Mononuclear cell (primary cell): ENCODE data around the gene LSM12. TPM values are rescaled to one million over a fixed set of nuclear protein-coding genes. Genes with fewer than 3 reads are reported as not detected.
"Not testable (repeated sequence)": the region's sequence is repeated elsewhere in the genome, so short reads cannot be mapped to it uniquely, and the experiment has no call there.

Experiments used
- H3K27me3 ChIP-seq: 2 replicates; pipeline ENCODE4 v1.6.0; 2011; ENCODE audit warnings: low read length, control low read depth; ENCODE audit not compliant: insufficient read depth
- H3K4me1 ChIP-seq: 2 replicates; pipeline ENCODE4 v1.5.1; 2011; ENCODE audit warnings: mild to moderate bottlenecking, low read length, control low read depth; ENCODE audit not compliant: insufficient read depth
- H3K4me3 ChIP-seq: 2 replicates; pipeline ENCODE4 v1.5.1; 2011; ENCODE audit warnings: mild to moderate bottlenecking, low read length, moderate library complexity
- H3K9me3 ChIP-seq: 2 replicates; pipeline ENCODE4 v1.5.1; 2011; ENCODE audit warnings: low read depth, mild to moderate bottlenecking, control low read depth, low read length
- total RNA-seq: library from RNA; depleted of rRNA; stranded (reverse); fragments of >200 nt; gene quantifications from one replicate; pipeline ENCODE4 v1.2.3, GENCODE V29; 2012

Gene LSM12
- total RNA-seq, 1 donor = 44.4 TPM

DNA sequence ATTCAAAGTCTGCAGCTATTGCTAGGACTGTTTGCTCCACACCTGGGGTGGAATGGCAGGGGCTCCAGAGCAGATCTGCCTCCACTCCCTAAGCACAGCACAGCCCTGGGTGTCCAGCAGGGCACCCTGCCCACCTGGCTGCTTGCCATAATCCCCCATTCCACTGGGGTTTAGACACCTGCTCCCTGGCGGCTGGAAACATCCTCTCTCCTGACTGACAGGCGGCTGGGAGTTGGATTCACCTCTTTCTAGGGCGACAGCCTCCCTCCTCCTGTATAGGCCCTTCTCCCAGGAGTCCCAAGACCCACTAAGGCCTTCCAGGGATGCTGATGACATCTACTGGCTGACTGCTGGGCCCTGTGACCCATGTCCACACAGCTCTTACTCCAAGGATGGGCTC is 39.0 kb upstream of the LSM12 start:
- H3K9me3 ChIP-seq = no peaks in the 10 kb centered on the region
- no peak overlapping the region for H3K4me3 ChIP-seq
- H3K4me1 ChIP-seq = peaks cover 12% of the 10 kb centered on the region
- no peaks in the 10 kb centered on the region for H3K27me3 ChIP-seq

DNA sequence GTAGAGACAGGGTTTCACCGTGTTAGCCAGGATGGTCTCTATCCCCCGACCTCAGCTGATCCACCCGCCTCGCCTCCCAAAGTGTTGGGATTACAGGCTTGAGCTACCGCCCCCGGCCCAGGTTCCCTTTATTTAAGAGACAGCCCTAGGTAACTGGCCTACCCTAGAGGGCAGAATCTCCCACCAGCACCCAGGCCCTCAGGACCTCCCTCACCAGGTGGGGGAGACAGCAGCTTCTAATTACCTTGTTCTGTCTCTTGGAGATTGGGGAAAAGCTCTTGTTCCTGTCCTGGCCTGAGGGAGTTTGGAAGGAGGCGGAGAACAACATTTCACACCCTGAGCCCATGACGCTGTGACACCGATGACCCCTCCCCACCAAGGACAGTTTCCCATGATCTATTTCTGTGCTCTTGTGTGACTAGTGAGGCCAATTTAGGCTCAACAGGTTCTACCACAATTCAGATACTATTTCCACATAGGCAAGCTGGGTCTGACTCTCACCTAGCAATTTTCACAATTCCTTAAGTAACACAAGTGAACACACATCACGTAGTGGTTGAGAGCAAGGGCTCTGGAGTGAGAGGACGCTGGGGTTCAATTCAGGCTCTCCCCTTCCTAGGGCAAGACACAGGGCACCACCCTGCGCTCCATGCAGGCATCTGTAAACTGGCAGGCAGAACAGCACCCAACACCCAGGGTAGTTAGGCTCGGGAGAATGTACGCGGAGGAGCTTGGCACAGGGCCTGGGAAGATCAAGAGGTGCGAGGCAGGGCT is 36.6 kb upstream of the LSM12 start:
- H3K9me3 ChIP-seq = no peaks in the 10 kb centered on the region
- H3K4me3 ChIP-seq = no peak overlapping the region
- H3K27me3 ChIP-seq = no peaks in the 10 kb centered on the region
- H3K4me1 ChIP-seq = peaks cover 12% of the 10 kb centered on the region

DNA sequence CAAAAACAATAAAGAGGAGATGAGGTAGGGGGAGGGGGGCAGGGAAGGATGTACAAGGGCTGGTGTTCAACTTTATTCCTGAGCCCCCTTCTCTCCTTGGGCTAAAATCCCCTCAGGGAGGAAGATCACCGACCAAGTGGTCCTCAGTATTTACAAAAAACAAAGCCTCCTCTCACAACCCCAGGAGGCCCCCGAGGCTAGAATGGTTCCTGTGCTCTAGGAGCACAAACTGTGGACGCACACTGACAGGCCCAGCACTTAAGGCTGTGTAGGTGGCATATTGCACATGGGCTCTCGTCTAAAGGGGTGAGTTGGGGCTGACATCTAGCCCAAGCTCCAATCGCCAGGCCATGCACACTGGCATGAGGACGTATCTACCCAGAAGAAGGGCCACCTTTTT is 35.4 kb upstream of the LSM12 start:
- H3K4me1 ChIP-seq = peaks cover 14% of the 10 kb centered on the region
- H3K4me3 ChIP-seq, H3K27me3 ChIP-seq, H3K9me3 ChIP-seq: not testable (repeated sequence)

GRCh38 chr17:44097110-44097958 is 30.9 kb upstream of the LSM12 start:
- peaks cover 35% of the 10 kb centered on the region for H3K4me1 ChIP-seq
- no peak overlapping the region for H3K4me3 ChIP-seq
- H3K9me3 ChIP-seq = no peaks in the 10 kb centered on the region
- no peaks in the 10 kb centered on the region for H3K27me3 ChIP-seq

DNA sequence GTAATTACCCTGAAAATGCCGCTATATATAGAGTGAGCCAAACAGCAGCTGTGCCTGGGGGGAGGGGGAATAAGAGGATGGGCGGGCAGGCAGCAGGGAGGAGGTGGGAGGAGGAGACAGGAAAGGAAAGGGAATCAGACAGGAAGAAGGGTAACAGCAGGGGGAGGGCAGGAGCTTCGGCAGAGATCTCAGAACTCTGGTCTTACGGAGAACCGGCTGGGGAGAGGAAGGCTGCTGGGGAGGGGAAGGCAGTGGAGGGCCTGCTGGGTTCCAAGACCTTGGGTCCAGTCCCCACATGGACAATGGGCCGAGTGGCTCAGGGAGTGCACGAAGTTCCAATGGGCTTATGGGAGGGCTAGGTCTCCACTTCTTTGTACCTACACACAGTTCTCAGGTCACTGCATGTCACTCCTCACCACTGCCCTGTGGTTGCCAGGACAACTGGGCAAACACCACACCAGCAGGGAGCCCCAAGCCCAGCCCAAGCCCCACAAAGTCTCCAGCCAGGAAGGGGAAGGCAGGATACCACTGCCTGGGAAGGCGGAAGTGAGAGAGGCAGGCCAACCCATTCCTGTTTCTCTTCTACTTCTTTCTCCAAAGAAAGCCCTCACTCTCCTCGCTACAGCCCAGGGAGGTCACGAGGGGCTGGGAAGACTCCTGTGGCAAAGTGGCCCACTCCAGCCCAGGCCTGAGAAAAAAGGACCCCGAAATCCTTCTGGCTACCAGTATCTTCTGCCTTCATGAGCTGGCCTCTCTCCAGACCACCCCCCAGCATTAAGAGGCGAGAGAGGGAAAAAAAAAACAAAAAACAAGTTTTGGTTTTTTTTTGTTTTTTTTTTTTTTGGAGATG is 29.4 kb upstream of the LSM12 start:
- Histone ChIP-seq H3K27me3 (no peaks in the 10 kb centered on the region), H3K4me1 (peaks cover 35% of the 10 kb centered on the region), H3K9me3 (no peaks in the 10 kb centered on the region), H3K4me3 (no peak overlapping the region)

DNA sequence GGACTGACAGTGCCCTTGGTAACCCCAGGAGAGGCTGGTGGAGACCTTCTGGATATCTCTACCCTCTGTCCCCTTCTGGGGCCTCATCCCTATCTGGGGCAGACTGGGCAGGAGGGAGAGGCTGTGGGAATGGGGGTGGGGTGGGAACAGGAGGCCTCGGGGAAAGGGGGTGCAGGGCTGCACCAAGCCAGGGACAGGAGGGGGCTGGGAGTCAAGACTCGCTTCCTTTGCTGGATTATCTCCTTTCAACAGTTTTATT is 28.8 kb upstream of the LSM12 start:
- Histone ChIP-seq H3K9me3 (no peaks in the 10 kb centered on the region), H3K27me3 (no peaks in the 10 kb centered on the region), H3K4me3 (no peak overlapping the region), H3K4me1 (peaks cover 35% of the 10 kb centered on the region)

- H3K4me1 ChIP-seq = peaks cover 35% of the 10 kb centered on the region
- H3K4me3 ChIP-seq = no peak overlapping the region
- no peaks in the 10 kb centered on the region for H3K9me3 ChIP-seq
- no peaks in the 10 kb centered on the region for H3K27me3 ChIP-seq
These were observed 28.4 kb upstream of the LSM12 start for GRCh38 chr17:44094701-44095387.

DNA sequence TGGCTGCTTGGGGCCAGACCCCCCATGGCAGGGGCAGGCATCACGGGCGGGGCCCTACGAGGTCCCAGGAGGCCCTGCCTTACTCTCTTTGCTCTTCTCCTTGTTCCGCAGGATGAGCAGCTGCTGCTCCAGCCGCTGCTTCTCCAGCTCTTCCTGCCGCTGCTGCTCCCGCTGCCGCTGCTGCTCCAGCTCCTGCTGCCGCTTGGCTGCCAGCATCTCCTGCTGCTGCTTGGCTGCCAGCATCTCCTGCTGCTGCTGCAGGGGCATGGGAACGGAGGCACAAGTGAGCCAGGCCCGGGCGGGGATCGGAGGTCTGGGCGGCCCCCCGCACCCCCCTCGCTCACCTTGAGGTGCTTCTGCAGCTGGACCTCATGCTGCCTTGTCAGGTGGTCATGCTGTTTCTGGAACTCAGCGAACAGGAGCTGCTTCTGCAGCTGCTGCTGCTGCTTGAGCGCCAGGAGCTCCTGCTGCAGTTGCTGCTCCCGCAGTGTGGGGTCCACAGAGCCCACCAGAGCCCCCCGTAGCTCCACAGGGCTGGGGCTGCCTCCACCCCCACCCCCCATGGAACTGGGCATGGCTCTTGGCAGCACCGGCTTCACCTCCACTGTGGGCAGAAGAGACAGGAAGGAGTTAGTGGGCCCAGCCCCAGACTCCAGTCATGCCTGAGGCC is 26.9 kb upstream of the LSM12 start:
- Histone ChIP-seq H3K4me3 (no peak overlapping the region), H3K27me3 (no peaks in the 10 kb centered on the region), H3K4me1 (peaks cover 26% of the 10 kb centered on the region), H3K9me3 (no peaks in the 10 kb centered on the region)

GRCh38 chr17:44092051-44092450 is 25.6 kb upstream of the LSM12 start:
- Histone ChIP-seq H3K27me3 (no peaks in the 10 kb centered on the region), H3K9me3 (no peaks in the 10 kb centered on the region), H3K4me1 (peaks cover 21% of the 10 kb centered on the region), H3K4me3 (no peak overlapping the region)

DNA sequence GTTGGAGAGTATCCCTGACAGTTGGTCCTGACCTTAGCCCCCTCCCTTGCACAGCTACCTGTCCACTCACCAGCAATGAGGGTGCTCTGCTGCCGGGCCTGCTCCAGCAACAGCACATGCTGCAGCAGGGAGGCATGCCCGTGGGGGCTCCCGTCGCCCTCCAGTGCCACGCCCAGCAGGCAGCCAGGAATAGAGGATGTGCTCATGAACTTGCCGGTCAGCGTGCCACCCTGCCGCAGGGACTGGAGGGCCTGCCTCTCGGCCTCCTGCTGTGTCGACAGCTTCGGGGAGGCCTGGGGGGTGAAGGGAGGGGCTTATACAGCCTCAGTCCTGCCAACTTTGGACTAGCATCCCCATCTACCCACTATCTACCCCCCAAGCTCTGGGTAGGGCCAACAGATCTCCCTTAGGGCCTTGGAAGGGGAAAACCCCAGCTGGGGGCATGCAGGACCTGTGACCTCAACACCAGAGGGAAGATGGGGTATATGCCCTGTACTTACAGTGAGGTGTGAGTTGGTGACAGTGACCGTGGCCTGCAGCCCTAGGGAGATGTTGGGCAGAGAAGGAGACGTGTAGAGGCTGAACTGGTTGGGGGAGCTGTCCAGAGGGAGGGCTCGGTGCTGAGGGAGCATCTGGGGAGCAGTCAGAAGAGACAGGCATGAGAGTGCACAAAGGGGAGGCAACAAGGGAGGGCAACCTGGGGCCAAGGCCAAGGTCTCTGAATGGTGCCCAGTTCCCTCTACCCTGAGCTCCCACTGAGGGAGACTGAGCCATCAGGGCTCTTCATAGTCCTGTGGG is 24.9 kb upstream of the LSM12 start:
- Histone ChIP-seq H3K4me1 (peaks cover 16% of the 10 kb centered on the region), H3K9me3 (no peaks in the 10 kb centered on the region), H3K4me3 (no peak overlapping the region), H3K27me3 (no peaks in the 10 kb centered on the region)

DNA sequence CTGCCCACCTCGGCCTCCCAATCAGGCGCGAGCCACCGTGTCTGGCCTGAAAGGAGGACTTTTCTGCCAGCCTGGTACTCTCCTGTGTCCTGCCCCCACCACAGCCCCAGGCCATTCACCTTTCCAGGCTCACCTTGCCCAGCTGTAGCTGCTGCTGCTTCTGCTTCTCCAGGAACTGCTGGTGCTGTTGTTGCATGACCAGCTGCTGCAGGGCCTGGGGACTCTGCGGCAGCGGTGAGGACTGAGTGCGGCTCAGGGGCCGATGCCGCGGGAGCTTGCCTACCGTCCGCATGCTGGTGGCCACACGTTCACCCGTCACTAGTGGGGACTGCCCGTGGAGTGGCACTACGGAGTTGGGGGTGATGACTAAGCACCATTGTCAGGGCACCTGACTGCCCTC is 21.8 kb upstream of the LSM12 start:
- no peak overlapping the region for H3K4me3 ChIP-seq
- H3K9me3 ChIP-seq = no peaks in the 10 kb centered on the region
- H3K4me1 ChIP-seq = no peaks in the 10 kb centered on the region
- no peaks in the 10 kb centered on the region for H3K27me3 ChIP-seq

GRCh38 chr17:44087319-44087718 is 20.8 kb upstream of the LSM12 start:
- H3K27me3 ChIP-seq = no peaks in the 10 kb centered on the region
- H3K4me1 ChIP-seq = no peaks in the 10 kb centered on the region
- H3K4me3 ChIP-seq = no peak overlapping the region

GRCh38 chr17:44086364-44087311 is 20.2 kb upstream of the LSM12 start:
- Histone ChIP-seq H3K4me1 (no peaks in the 10 kb centered on the region), H3K9me3 (no peaks in the 10 kb centered on the region), H3K4me3 (no peak overlapping the region), H3K27me3 (no peaks in the 10 kb centered on the region)

More at GRCh38 chr17:44087319-44087718, 20.8 kb upstream of the LSM12 start:
- H3K9me3 ChIP-seq = no peaks in the 10 kb centered on the region
